Endothelial cell of umbilical vein (primary cell): ENCODE results near the gene B9D2.

Experiments
- EZH2 ChIP-seq: IDR thresholded peaks from 2 replicates; pipeline ENCODE4 v1.6.1; 2012; ENCODE audit warnings: borderline replicate concordance, low read depth, mild to moderate bottlenecking, moderate library complexity, low read length, inconsistent platforms; ENCODE audit not compliant: severe bottlenecking
- FOS ChIP-seq: IDR thresholded peaks from 2 replicates; pipeline ENCODE4 v1.6.1; 2011; ENCODE audit warnings: mild to moderate bottlenecking, low read length, moderate library complexity, borderline replicate concordance; ENCODE audit not compliant: insufficient read depth
- GATA2 ChIP-seq: IDR thresholded peaks from 2 replicates; pipeline ENCODE4 v1.7.0; 2011; ENCODE audit warnings: low read depth, mild to moderate bottlenecking, moderate library complexity, mixed read lengths, low read length; ENCODE audit not compliant: insufficient read length, insufficient read depth
- MYC ChIP-seq: IDR thresholded peaks from one replicate; pipeline ENCODE4 v1.6.1; 2011; ENCODE audit warnings: mild to moderate bottlenecking, low read depth, low read length
- POLR2A ChIP-seq: IDR thresholded peaks from 2 replicates; pipeline ENCODE4 v1.6.1; 2012; ENCODE audit warnings: low read depth, mild to moderate bottlenecking, control low read depth, low read length
- POLR2AphosphoS5 ChIP-seq: IDR thresholded peaks from 2 replicates; pipeline ENCODE4 v1.6.1; 2012; ENCODE audit warnings: low read depth, mild to moderate bottlenecking, control low read depth, low read length, moderate library complexity; ENCODE audit not compliant: insufficient read depth
- TF ChIP-seq, protein P1 (sequence below), 2 donors: IDR thresholded peaks; 1 replicate in 1 of 2; 2 replicates in 1 of 2; pipeline ENCODE4 v1.5.1; 2011; ENCODE audit warnings: low read length in 2 of 2, mild to moderate bottlenecking in 2 of 2, moderate library complexity in 2 of 2, control low read depth in 1 of 2, inconsistent platforms in 1 of 2, low read depth in 1 of 2; ENCODE audit not compliant: insufficient read depth in 1 of 2; ENCODE audit errors: extremely low read depth in 1 of 2
- TF ChIP-seq, protein P2 (sequence below): IDR thresholded peaks from 2 replicates; pipeline ENCODE4 v1.6.1; 2011; ENCODE audit not compliant: insufficient read depth, insufficient read length

DNA sequence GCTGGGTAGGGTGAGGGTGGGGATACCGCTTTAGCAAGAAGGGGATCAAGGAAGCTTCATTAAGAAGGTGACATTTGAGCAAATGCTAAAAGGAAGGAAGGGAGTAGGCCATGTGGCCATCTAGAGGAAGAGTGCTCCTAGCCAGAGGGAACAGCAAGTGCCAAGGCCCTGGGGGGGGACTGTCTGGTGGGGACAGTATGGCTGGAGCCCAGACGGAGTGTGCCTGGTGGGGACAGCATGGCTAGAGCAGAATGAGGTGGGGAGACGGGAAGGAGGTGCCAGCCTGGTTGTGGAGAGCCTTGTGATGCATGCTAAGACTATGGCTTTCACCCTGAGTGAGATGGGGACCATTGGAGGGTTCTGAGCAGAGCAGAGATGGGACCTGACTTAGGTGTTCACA is 8.1 kb downstream of the B9D2 start:
- TF ChIP-seq GATA2 (no peak), EZH2 (no peak), POLR2AphosphoS5 (no peak), POLR2A (no peak), MYC (no peak), FOS (no peak)
- TF ChIP-seq, protein P1, sequence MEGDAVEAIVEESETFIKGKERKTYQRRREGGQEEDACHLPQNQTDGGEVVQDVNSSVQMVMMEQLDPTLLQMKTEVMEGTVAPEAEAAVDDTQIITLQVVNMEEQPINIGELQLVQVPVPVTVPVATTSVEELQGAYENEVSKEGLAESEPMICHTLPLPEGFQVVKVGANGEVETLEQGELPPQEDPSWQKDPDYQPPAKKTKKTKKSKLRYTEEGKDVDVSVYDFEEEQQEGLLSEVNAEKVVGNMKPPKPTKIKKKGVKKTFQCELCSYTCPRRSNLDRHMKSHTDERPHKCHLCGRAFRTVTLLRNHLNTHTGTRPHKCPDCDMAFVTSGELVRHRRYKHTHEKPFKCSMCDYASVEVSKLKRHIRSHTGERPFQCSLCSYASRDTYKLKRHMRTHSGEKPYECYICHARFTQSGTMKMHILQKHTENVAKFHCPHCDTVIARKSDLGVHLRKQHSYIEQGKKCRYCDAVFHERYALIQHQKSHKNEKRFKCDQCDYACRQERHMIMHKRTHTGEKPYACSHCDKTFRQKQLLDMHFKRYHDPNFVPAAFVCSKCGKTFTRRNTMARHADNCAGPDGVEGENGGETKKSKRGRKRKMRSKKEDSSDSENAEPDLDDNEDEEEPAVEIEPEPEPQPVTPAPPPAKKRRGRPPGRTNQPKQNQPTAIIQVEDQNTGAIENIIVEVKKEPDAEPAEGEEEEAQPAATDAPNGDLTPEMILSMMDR (IDR thresholded peaks at IDR 0.05; ENCODE audit: extremely low read depth in 1 of 2, insufficient read depth in 1 of 2, low read depth in 1 of 2, low read length in 2 of 2): no peak
- TF ChIP-seq, protein P2, sequence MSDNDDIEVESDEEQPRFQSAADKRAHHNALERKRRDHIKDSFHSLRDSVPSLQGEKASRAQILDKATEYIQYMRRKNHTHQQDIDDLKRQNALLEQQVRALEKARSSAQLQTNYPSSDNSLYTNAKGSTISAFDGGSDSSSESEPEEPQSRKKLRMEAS: no peak
